Measurements from ENCODE around the gene POLE.

- TF ChIP-seq CTCF (IDR thresholded peaks at IDR 0.05), result no peak
- no peak for TF ChIP-seq POLR2A (IDR thresholded peaks at IDR 0.05)
These were observed 94.7 kb downstream of the POLE start for GRCh38 chr12:132592282-132592970.

All from breast epithelium (tissue), 3 donors.